B cell (primary cell): ENCODE measurements around the gene TNIK. TPM values are rescaled to one million over a fixed set of nuclear protein-coding genes. Genes with fewer than 3 reads are reported as not detected.
A peak's percentile ranks its signal among the peaks of the same experiment; 100 is the strongest.

ENCODE experiments used
- ATAC-seq: fragments of 200-7000 bp; cut with Tn5 transposase; one replicate; pipeline ENCODE4 v1.10.0; 2021; ENCODE audit warnings: low read depth, mild to moderate bottlenecking, moderate number of reproducible peaks, moderate library complexity
- CTCF ChIA-PET: fragments of 350-600 bp; sonication (Branson Sonifier 250); formaldehyde crosslinking; loops from one replicate; lab custom pipeline; 2021; ENCODE audit warnings: antibody characterized with exemption, inconsistent platforms; lab: Charles Lee
- POLR2A ChIA-PET: fragments of 350-600 bp; sonication (Branson Sonifier 250); formaldehyde crosslinking; loops from one replicate; lab custom pipeline; 2021; ENCODE audit warnings: antibody characterized with exemption; lab: Charles Lee
- DNase-seq: peaks from one replicate; pipeline ENCODE4 v3.0.0; 2013
- H2AFZ ChIP-seq: 2 replicates; pipeline ENCODE4 v1.6.1; 2012; ENCODE audit warnings: mild to moderate bottlenecking, low read depth, low read length; ENCODE audit not compliant: insufficient read depth, poor library complexity, severe bottlenecking
- H3K27ac ChIP-seq, 2 donors: 1 replicate in 1 of 2; 2 replicates in 1 of 2; pipeline ENCODE4 v1.5.1; 2012 to 2013; ENCODE audit warnings: low read length in 2 of 2, mild to moderate bottlenecking in 2 of 2, moderate library complexity in 1 of 2
- H3K27me3 ChIP-seq, 4 experiments: fragments of 200-600 bp in 1 of 4; sonication (generic) in 1 of 4; replicated peaks in 1 of 4; 1 replicate in 2 of 4; 2 replicates in 2 of 4; pipeline versions ENCODE4 v1.6.1 to v1.7.0; 2013 to 2016; ENCODE audit warnings: low read length in 3 of 4, mild to moderate bottlenecking in 2 of 4, mixed read lengths in 1 of 4, moderate library complexity in 1 of 4; ENCODE audit not compliant: insufficient read depth in 4 of 4, control insufficient read depth in 3 of 4; ENCODE audit errors: control extremely low read depth in 1 of 4
- H3K36me3 ChIP-seq, 2 experiments: replicated peaks in 1 of 2; 1 replicate in 1 of 2; 2 replicates in 1 of 2; pipeline versions ENCODE4 v1.6.1 to v1.7.1; 2013; ENCODE audit warnings: low read length in 1 of 2; ENCODE audit not compliant: insufficient read depth in 2 of 2, control insufficient read depth in 1 of 2; ENCODE audit errors: control extremely low read depth in 1 of 2, extremely low read depth in 1 of 2
- H3K4me1 ChIP-seq, 2 donors: fragments of 200-600 bp in 1 of 2; sonication (generic) in 1 of 2; 1 replicate in 1 of 2; 2 replicates in 1 of 2; pipeline versions ENCODE4 v1.5.1 to v1.6.1; 2013 to 2017; ENCODE audit warnings: low read length in 2 of 2; ENCODE audit not compliant: control insufficient read depth in 2 of 2, insufficient read depth in 2 of 2
- H3K4me2 ChIP-seq: replicated peaks from 2 replicates; pipeline ENCODE3; 2012; ENCODE audit warnings: mild to moderate bottlenecking, low read depth, low read length; ENCODE audit not compliant: poor library complexity, severe bottlenecking
- H3K4me3 ChIP-seq, 5 experiments: fragments of 200-600 bp in 1 of 5; sonication (generic) in 1 of 5; 1 replicate in 3 of 5; 2 replicates in 2 of 5; pipeline versions ENCODE4 v1.5.1 to v1.7.0; 2011 to 2016; ENCODE audit warnings: low read length in 4 of 5, mild to moderate bottlenecking in 4 of 5, low read depth in 2 of 5, control low read depth in 1 of 5, moderate library complexity in 1 of 5; ENCODE audit not compliant: insufficient read depth in 1 of 5; ENCODE audit errors: control extremely low read depth in 1 of 5, extremely low read depth in 1 of 5
- H3K79me2 ChIP-seq: fragments of 200-600 bp; sonication (generic); one replicate; pipeline ENCODE4 v1.6.0; 2016; ENCODE audit warnings: low read length; ENCODE audit not compliant: control insufficient read depth, insufficient read depth
- H3K9ac ChIP-seq: fragments of 200-600 bp; sonication (generic); 2 replicates; pipeline ENCODE4 v1.6.1; 2017; ENCODE audit warnings: mild to moderate bottlenecking, low read length, moderate library complexity
- H3K9me3 ChIP-seq, 3 donors: one replicate each; pipeline versions ENCODE4 v1.6.1 to v1.7.1; 2013; ENCODE audit warnings: low read length in 2 of 3; ENCODE audit not compliant: control insufficient read depth in 2 of 3, insufficient read depth in 1 of 3; ENCODE audit errors: control extremely low read depth in 1 of 3
- H4K20me1 ChIP-seq: 2 replicates; pipeline ENCODE4 v1.6.0; 2012; ENCODE audit warnings: mild to moderate bottlenecking, low read length; ENCODE audit not compliant: insufficient read depth, control insufficient read depth, poor library complexity, severe bottlenecking
- H3K27ac Mint-ChIP-seq: one replicate; pipeline ENCODE4 v1.8.0; 2021; ENCODE audit warnings: mixed read lengths
- H3K27me3 Mint-ChIP-seq: one replicate; pipeline ENCODE4 v1.8.0; 2021; ENCODE audit warnings: mixed read lengths
- H3K4me1 Mint-ChIP-seq: one replicate; pipeline ENCODE4 v1.8.0; 2021; ENCODE audit warnings: mixed read lengths
- H3K4me3 Mint-ChIP-seq: one replicate; pipeline ENCODE4 v1.8.0; 2021; ENCODE audit warnings: mixed read lengths
- H3K9me3 Mint-ChIP-seq: one replicate; pipeline ENCODE4 v1.8.0; 2022; ENCODE audit warnings: mixed read lengths; ENCODE audit not compliant: insufficient read depth
- EZH2 ChIP-seq: IDR thresholded peaks from 2 replicates; pipeline ENCODE4 v1.6.1; 2012; ENCODE audit warnings: borderline replicate concordance, low read depth, mild to moderate bottlenecking, moderate library complexity, low read length; ENCODE audit not compliant: insufficient read depth, poor library complexity, severe bottlenecking
- intact Hi-C: fragments of 100-400 bp; cut with micrococcal nuclease; formaldehyde crosslinking; loops from one replicate; pipeline ENCODE4 v1.10.0; 2022
- polyA plus RNA-seq: library from polyadenylated mRNA; depleted of rRNA; stranded (reverse); fragments of >200 nt; gene quantifications from 2 replicates; pipeline ENCODE4 v1.2.3, GENCODE V29; 2012
- total RNA-seq, 2 donors: library from RNA; stranded (reverse); fragments of 120-200 nt in 1 of 2; gene quantifications; 1 replicate in 1 of 2; 2 replicates in 1 of 2; pipeline versions ENCODE4 v1.2.3 to v1.2.4, GENCODE V29; 2013 to 2022
- TF ChIP-seq, protein P1 (sequence below): fragments of 200-600 bp; IDR thresholded peaks from one replicate; pipeline ENCODE4 v1.8.0; 2022; ENCODE audit warnings: antibody characterized with exemption, mild to moderate bottlenecking

Gene TNIK
- total and polyA plus RNA-seq, 2 donors (not counting 1 experiment from before 2014, with no cell fraction given) = 0.66 to 7.7 TPM

DNA sequence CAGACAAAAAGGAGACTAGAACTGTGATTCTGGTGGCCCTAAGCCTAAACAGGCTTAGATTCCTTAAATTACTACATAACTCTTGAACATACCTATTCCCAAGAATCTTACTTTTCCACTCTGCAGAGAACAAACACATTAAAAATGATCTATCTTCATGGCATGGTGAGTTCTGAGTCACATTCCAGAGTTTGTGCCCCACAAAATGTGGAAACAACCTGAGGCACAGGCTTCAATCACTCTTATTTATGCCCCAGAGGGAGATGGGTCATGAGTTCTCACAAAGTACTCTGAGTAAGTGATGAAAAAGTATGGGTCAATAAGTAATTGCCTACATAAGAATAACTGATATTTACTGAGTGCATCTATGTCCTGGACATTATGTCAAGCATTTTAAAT is 296.1 kb downstream of the TNIK start:
- DNase-seq (no peak), ATAC-seq (no peak)
- Mint-ChIP-seq H3K4me1 (peaks cover 5% of the 10 kb centered on the region), H3K9me3 (peaks cover 9% of the 10 kb centered on the region), H3K27me3 (no peaks in the 10 kb centered on the region), H3K4me3 (no peak overlapping the region), H3K27ac (no peak overlapping the region)
- no peak overlapping the region for H3K9ac ChIP-seq
- no peak overlapping the region for H3K27ac ChIP-seq
- H3K36me3 ChIP-seq = no peaks in the 10 kb centered on the region
- H3K27me3 ChIP-seq = no peaks in the 10 kb centered on the region
- H4K20me1 ChIP-seq = no peaks in the 10 kb centered on the region
- POLR2A ChIA-PET = no interaction called here
- TF ChIP-seq, protein P1, sequence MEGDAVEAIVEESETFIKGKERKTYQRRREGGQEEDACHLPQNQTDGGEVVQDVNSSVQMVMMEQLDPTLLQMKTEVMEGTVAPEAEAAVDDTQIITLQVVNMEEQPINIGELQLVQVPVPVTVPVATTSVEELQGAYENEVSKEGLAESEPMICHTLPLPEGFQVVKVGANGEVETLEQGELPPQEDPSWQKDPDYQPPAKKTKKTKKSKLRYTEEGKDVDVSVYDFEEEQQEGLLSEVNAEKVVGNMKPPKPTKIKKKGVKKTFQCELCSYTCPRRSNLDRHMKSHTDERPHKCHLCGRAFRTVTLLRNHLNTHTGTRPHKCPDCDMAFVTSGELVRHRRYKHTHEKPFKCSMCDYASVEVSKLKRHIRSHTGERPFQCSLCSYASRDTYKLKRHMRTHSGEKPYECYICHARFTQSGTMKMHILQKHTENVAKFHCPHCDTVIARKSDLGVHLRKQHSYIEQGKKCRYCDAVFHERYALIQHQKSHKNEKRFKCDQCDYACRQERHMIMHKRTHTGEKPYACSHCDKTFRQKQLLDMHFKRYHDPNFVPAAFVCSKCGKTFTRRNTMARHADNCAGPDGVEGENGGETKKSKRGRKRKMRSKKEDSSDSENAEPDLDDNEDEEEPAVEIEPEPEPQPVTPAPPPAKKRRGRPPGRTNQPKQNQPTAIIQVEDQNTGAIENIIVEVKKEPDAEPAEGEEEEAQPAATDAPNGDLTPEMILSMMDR = no peak
- TF ChIP-seq EZH2 = no peak
- H3K9me3 ChIP-seq = peaks cover 0 to 4% (median 0%) of the 10 kb centered on the region in 3 donors
- H2AFZ ChIP-seq = no peak overlapping the region
- no peak overlapping the region for H3K4me2 ChIP-seq
- H3K4me3 ChIP-seq = no peak overlapping the region
- H3K4me1 ChIP-seq = no peaks in the 10 kb centered on the region
- CTCF ChIA-PET = no interaction called here
- no peaks in the 10 kb centered on the region for H3K79me2 ChIP-seq
- intact Hi-C loops = no loop called here

DNA sequence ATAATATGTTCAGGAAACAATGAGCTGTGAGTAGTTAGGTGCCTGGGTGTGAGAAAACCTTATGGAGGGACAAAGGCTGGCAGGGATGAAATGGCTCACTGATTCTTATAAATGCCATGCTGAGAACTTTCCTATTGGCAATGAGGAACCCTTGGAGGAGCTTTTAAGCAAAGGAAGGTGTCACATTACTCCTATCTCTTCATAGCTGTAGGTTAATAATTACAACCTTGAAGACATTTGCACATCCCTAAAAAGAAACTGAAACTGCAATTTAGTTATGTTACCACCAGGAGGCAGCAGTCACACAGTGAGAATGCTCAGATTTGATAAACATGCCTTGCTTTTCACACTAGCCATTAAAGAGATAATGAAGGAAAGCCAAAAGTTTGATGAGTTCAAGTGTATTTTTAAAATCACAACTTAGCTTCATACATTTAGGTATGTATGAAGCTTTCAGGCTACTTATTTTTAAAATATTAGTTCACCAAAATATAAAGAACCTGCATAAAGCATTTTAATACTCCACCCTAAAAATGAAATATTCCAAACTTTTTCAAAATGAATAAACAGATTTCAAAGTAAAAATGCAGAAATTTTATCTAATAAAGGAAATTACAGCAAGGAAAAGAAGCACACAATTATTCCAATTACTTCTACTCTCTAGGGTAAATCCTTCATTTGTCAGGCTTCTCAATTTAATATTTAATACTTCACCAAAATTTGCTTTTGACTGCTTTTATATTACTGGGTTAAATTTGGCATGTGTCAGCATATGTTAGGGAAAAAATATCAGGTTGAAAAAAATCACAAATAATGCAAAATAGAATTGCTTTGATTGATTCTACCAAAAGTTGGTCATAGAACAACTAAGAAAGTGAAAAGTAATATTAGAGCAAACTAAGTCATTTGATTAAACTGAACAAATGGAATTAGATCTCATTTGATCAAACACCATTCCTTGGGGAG is 296.8 kb downstream of the TNIK start:
- H3K4me1 Mint-ChIP-seq = peaks cover 5% of the 10 kb centered on the region
- ATAC-seq (no peak), DNase-seq (no peak)
- Histone ChIP-seq H3K4me3 (no peak overlapping the region), H3K27ac (no peak overlapping the region), H3K36me3 (no peaks in the 10 kb centered on the region), H3K9ac (no peak overlapping the region), H3K4me2 (no peak overlapping the region), H3K27me3 (no peaks in the 10 kb centered on the region), H3K9me3 (peaks cover 0 to 4% (median 0%) of the 10 kb centered on the region in 3 donors), H4K20me1 (no peaks in the 10 kb centered on the region), H2AFZ (no peak overlapping the region), H3K79me2 (no peaks in the 10 kb centered on the region), H3K4me1 (no peaks in the 10 kb centered on the region)
- no peak overlapping the region for H3K27ac Mint-ChIP-seq
- peaks cover 9% of the 10 kb centered on the region for H3K9me3 Mint-ChIP-seq
- H3K4me3 Mint-ChIP-seq = no peak overlapping the region
- ChIA-PET CTCF (interaction anchor here (0.9 to 1.4 kb wide), 2 partner anchors 9 to 403 kb away, joined by 3 to 8 read pairs; no protein-coding TSS in a partner anchor), POLR2A (no interaction called here)
- H3K27me3 Mint-ChIP-seq = no peaks in the 10 kb centered on the region
- intact Hi-C loops = no loop called here
- no peak for TF ChIP-seq EZH2
- TF ChIP-seq, protein P1 = peak; percentile 47
